Aorta (tissue), 5 donors: ENCODE measurements around the gene USP11. TPM values are rescaled to one million over a fixed set of nuclear protein-coding genes. Genes with fewer than 3 reads are reported as not detected.

Source experiments
- ATAC-seq: fragments of 200-7000 bp; cut with Tn5 transposase; one replicate; pipeline ENCODE4 v1.9.1; 2022; ENCODE audit warnings: moderate library complexity; ENCODE audit not compliant: low FRiP score
- DNase-seq, 2 donors: peaks; one replicate each; pipeline ENCODE4 v3.0.0-alpha.2; 2020
- H3K27ac ChIP-seq, 2 donors: one replicate each; pipeline ENCODE4 v1.5.1; 2013; ENCODE audit warnings: low read length in 2 of 2, mild to moderate bottlenecking in 2 of 2, moderate library complexity in 2 of 2, control low read depth in 1 of 2, inconsistent platforms in 1 of 2, low read depth in 1 of 2
- H3K27me3 ChIP-seq, 2 donors: one replicate each; pipeline ENCODE4 v1.6.1; 2013; ENCODE audit warnings: control low read depth in 1 of 2, low read length in 1 of 2, mild to moderate bottlenecking in 1 of 2, moderate library complexity in 1 of 2; ENCODE audit not compliant: insufficient read depth in 2 of 2, control insufficient read depth in 1 of 2
- H3K36me3 ChIP-seq, 2 donors: one replicate each; pipeline ENCODE4 v1.6.1; 2013; ENCODE audit warnings: control low read depth in 1 of 2, low read length in 1 of 2, mild to moderate bottlenecking in 1 of 2; ENCODE audit not compliant: insufficient read depth in 2 of 2, control insufficient read depth in 1 of 2
- H3K4me1 ChIP-seq, 2 donors: one replicate each; pipeline ENCODE4 v1.6.1; 2013; ENCODE audit warnings: low read length in 2 of 2, control low read depth in 1 of 2, mild to moderate bottlenecking in 1 of 2, moderate library complexity in 1 of 2; ENCODE audit not compliant: insufficient read depth in 2 of 2, control insufficient read depth in 1 of 2
- H3K4me3 ChIP-seq, 2 donors: one replicate each; pipeline ENCODE4 v1.5.1; 2013; ENCODE audit warnings: low read length in 2 of 2, control low read depth in 1 of 2, mild to moderate bottlenecking in 1 of 2
- H3K9me3 ChIP-seq: one replicate; pipeline ENCODE4 v1.6.1; 2013; ENCODE audit warnings: mild to moderate bottlenecking, low read length; ENCODE audit not compliant: control insufficient read depth
- WGBS, 2 donors: extraction: QIAGEN DNeasy Blood & Tissue Kit; methylation state at CpG; one replicate each; pipeline ENCODE4 v1.1.7; 2013; 5-methylcytosine and 5-hydroxymethylcytosine counted together
- intact Hi-C, 2 donors: fragments of 100-400 bp; cut with DNase I; formaldehyde crosslinking; loops; one replicate each; pipeline versions ENCODE4 v1.14.2 to v1.15.0; 2022
- polyA plus RNA-seq, 2 donors: library from polyadenylated mRNA; stranded (reverse); fragments of 200-250 nt; gene quantifications; one replicate each; pipeline ENCODE4 v1.2.3, GENCODE V29; 2013
- total RNA-seq, 2 donors: library from RNA; stranded (reverse); fragmentation: NEBNext Ultra II Directional; extraction: Animal tissue kit (Norgen Biotek cat#: 25700); gene quantifications; one replicate each; pipeline ENCODE4 v1.2.1, GENCODE V29; 2021
- donor health status: healthy with polysubstance abuse.
- donor health status: Bipolar disorder and iron deficiency.
- donor health status: DM: no; HTN: no; CAD: no.
- donor health status: DM: no; HTN: no; CAD: no.
- donor health status: DM: yes; HTN: yes; CAD: no.

The USP11 gene
- total and polyA plus RNA-seq, 4 donors = 15.3 to 90.3 (median 73.9) TPM

- DNase-seq (no peak), ATAC-seq (no peak)
- intact Hi-C loops = no loop called here
- Histone ChIP-seq H3K4me1 (no peaks in the 10 kb centered on the region), H3K4me3 (no peak overlapping the region), H3K36me3 (no peaks in the 10 kb centered on the region), H3K27me3 (no peaks in the 10 kb centered on the region), H3K9me3 (no peaks in the 10 kb centered on the region), H3K27ac (no peak overlapping the region)
- 43 to 50% methylated on average over 5 of the region's 5 CpGs for WGBS, 2 donors
These were observed 64.1 kb downstream of the USP11 start for GRCh38 chrX:47296766-47297365.

- H3K36me3 ChIP-seq = no peaks in the 10 kb centered on the region
- WGBS, 2 donors = 75 to 76% methylated on average over 5 of the region's 5 CpGs
- no peaks in the 10 kb centered on the region for H3K9me3 ChIP-seq
- ATAC-seq (no peak), DNase-seq (no peak)
- intact Hi-C loops = no loop called here
- H3K27ac ChIP-seq = no peak overlapping the region
- H3K4me1 ChIP-seq = no peaks in the 10 kb centered on the region
- H3K4me3 ChIP-seq = no peak overlapping the region
- H3K27me3 ChIP-seq = no peaks in the 10 kb centered on the region
These were observed 65.1 kb downstream of the USP11 start for GRCh38 chrX:47297874-47298273.

Other genes starting within 250 kb of the USP11 start
- gene RGN, start 154.6 kb upstream of the USP11 start, total RNA-seq = 10 to 100 TPM; 10.3 to 20.2 TPM
- gene RGN, start 154.6 kb upstream of the USP11 start, polyA plus RNA-seq = 10 to 100 TPM; 39.6 to 56.9 TPM
- gene NDUFB11, start 88.3 kb upstream of the USP11 start, total RNA-seq = 10 to 100 TPM; 33.7 to 40.3 TPM
- 10 to 100 TPM; 65.7 to 69.5 TPM for gene NDUFB11, start 88.3 kb upstream of the USP11 start, polyA plus RNA-seq
- gene RBM10, start 87.8 kb upstream of the USP11 start, total RNA-seq = 10 to 100 TPM; 23.0 to 25.7 TPM
- 10 to 100 TPM in 1 of 2 donors, 1 to 10 TPM in 1; 8.4 to 46.8 TPM for gene RBM10, start 87.8 kb upstream of the USP11 start, polyA plus RNA-seq
- gene UBA1, start 39.2 kb upstream of the USP11 start, total RNA-seq = 100 to 1,000 TPM; 160 to 167 TPM
- gene UBA1, start 39.2 kb upstream of the USP11 start, polyA plus RNA-seq = 100 to 1,000 TPM in 1 of 2 donors, 10 to 100 TPM in 1; 33.8 to 109 TPM
- gene CDK16, start 14.3 kb upstream of the USP11 start, total RNA-seq = 10 to 100 TPM; 52.5 to 61.3 TPM
- 10 to 100 TPM; 14.0 to 45.5 TPM for gene CDK16, start 14.3 kb upstream of the USP11 start, polyA plus RNA-seq
- gene ZNF157, start 137.6 kb downstream of the USP11 start, total RNA-seq = under 1 TPM; 0.13 to 0.72 TPM
- under 1 TPM in 1 of 2 donors, not detected in 1; 0.23 TPM for gene ZNF157, start 137.6 kb downstream of the USP11 start, polyA plus RNA-seq